Activated T-helper 17 cell treated with anti-CD3 and anti-CD28 coated beads, Interleukin-2, amount 50 U/mL, for 72 hours (primary cell): ENCODE measurements around the gene FADS1. TPM values are rescaled to one million over a fixed set of nuclear protein-coding genes. Genes with fewer than 3 reads are reported as not detected.

Experiments used
- ATAC-seq: fragments of 150-1000 bp; cut with Tn5 transposase; replicated peaks from 2 replicates; pipeline ENCODE4 v1.10.0; 2021; ENCODE audit warnings: mild to moderate bottlenecking, moderate library complexity
- H3K27ac Mint-ChIP-seq: one replicate; pipeline ENCODE4 v1.8.0; 2022; ENCODE audit warnings: mixed read lengths
- H3K27me3 Mint-ChIP-seq: one replicate; pipeline ENCODE4 v1.8.0; 2022; ENCODE audit warnings: mixed read lengths
- H3K36me3 Mint-ChIP-seq: one replicate; pipeline ENCODE4 v1.8.0; 2022; ENCODE audit warnings: low read depth, mild to moderate bottlenecking, mixed read lengths
- H3K4me1 Mint-ChIP-seq: one replicate; pipeline ENCODE4 v1.8.0; 2022; ENCODE audit warnings: mixed read lengths
- H3K4me3 Mint-ChIP-seq: one replicate; pipeline ENCODE4 v1.8.0; 2022; ENCODE audit warnings: mild to moderate bottlenecking, mixed read lengths
- H3K9me3 Mint-ChIP-seq: one replicate; pipeline ENCODE4 v1.8.0; 2022; ENCODE audit warnings: mixed read lengths
- total RNA-seq, 2 donors: library from RNA; stranded (reverse); gene quantifications; one replicate each; pipeline ENCODE4 v1.2.3, GENCODE V29; 2022

FADS1 gene
- total RNA-seq, 2 donors from 2014 or later = 5.6 to 22.9 TPM

- Mint-ChIP-seq H3K27me3 (peaks cover 3% of the 10 kb centered on the region), H3K9me3 (no peaks in the 10 kb centered on the region), H3K27ac (no peak overlapping the region), H3K36me3 (peaks cover 8% of the 10 kb centered on the region), H3K4me3 (peak overlapping the region; percentile 91), H3K4me1 (no peaks in the 10 kb centered on the region)
- ATAC-seq = no peak
Observed at GRCh38 chr11:61817471-61818202, 834 bp upstream of the FADS1 start.

- Mint-ChIP-seq H3K27me3 (peaks cover 3% of the 10 kb centered on the region), H3K4me3 (peak overlapping the region; percentile 91), H3K4me1 (no peaks in the 10 kb centered on the region), H3K27ac (peak overlapping the region; percentile 74), H3K36me3 (peaks cover 14% of the 10 kb centered on the region), H3K9me3 (no peaks in the 10 kb centered on the region)
- peak; percentile 55 for ATAC-seq
Observed at GRCh38 chr11:61815790-61816735, 740 bp downstream of the FADS1 start.

GRCh38 chr11:61814958-61815789 lies 1.6 kb downstream of the FADS1 start:
- ATAC-seq = peak; percentile 73
- Mint-ChIP-seq H3K4me1 (no peaks in the 10 kb centered on the region), H3K27ac (peak overlapping the region; percentile 74), H3K36me3 (peaks cover 21% of the 10 kb centered on the region), H3K27me3 (peaks cover 3% of the 10 kb centered on the region), H3K4me3 (peak overlapping the region; percentile 91), H3K9me3 (no peaks in the 10 kb centered on the region)

- Mint-ChIP-seq H3K4me3 (peak overlapping the region; percentile 91), H3K27ac (peak overlapping the region; percentile 74), H3K36me3 (peaks cover 29% of the 10 kb centered on the region), H3K4me1 (no peaks in the 10 kb centered on the region), H3K9me3 (no peaks in the 10 kb centered on the region), H3K27me3 (peaks cover 3% of the 10 kb centered on the region)
- no peak for ATAC-seq
Observed at GRCh38 chr11:61814247-61814957, 2.4 kb downstream of the FADS1 start.

- ATAC-seq = no peak
- no peaks in the 10 kb centered on the region for H3K9me3 Mint-ChIP-seq
- no peak overlapping the region for H3K4me3 Mint-ChIP-seq
- H3K27me3 Mint-ChIP-seq = peaks cover 3% of the 10 kb centered on the region
- H3K4me1 Mint-ChIP-seq = no peaks in the 10 kb centered on the region
- no peak overlapping the region for H3K27ac Mint-ChIP-seq
- H3K36me3 Mint-ChIP-seq = peaks cover 39% of the 10 kb centered on the region
Observed at GRCh38 chr11:61812736-61813411, 3.9 kb downstream of the FADS1 start.

- H3K27ac Mint-ChIP-seq = no peak overlapping the region
- no peak overlapping the region for H3K4me3 Mint-ChIP-seq
- peaks cover 3% of the 10 kb centered on the region for H3K27me3 Mint-ChIP-seq
- H3K9me3 Mint-ChIP-seq = no peaks in the 10 kb centered on the region
- ATAC-seq = no peak
- no peaks in the 10 kb centered on the region for H3K4me1 Mint-ChIP-seq
- H3K36me3 Mint-ChIP-seq = peaks cover 47% of the 10 kb centered on the region
Observed at GRCh38 chr11:61811831-61812230, 5.0 kb downstream of the FADS1 start.

- H3K4me1 Mint-ChIP-seq = no peaks in the 10 kb centered on the region
- H3K4me3 Mint-ChIP-seq = no peak overlapping the region
- H3K27me3 Mint-ChIP-seq = peaks cover 3% of the 10 kb centered on the region
- ATAC-seq = no peak
- peaks cover 48% of the 10 kb centered on the region for H3K36me3 Mint-ChIP-seq
- no peak overlapping the region for H3K27ac Mint-ChIP-seq
- no peaks in the 10 kb centered on the region for H3K9me3 Mint-ChIP-seq
Observed at GRCh38 chr11:61810671-61811175, 6.1 kb downstream of the FADS1 start.

GRCh38 chr11:61806785-61807184 lies 10.0 kb downstream of the FADS1 start:
- peaks cover 62% of the 10 kb centered on the region for H3K36me3 Mint-ChIP-seq
- no peak overlapping the region for H3K27ac Mint-ChIP-seq
- no peaks in the 10 kb centered on the region for H3K4me1 Mint-ChIP-seq
- no peaks in the 10 kb centered on the region for H3K9me3 Mint-ChIP-seq
- ATAC-seq = no peak
- H3K4me3 Mint-ChIP-seq = no peak overlapping the region
- H3K27me3 Mint-ChIP-seq = no peaks in the 10 kb centered on the region

GRCh38 chr11:61805146-61805545 lies 11.7 kb downstream of the FADS1 start:
- Mint-ChIP-seq H3K4me3 (no peak overlapping the region), H3K27me3 (no peaks in the 10 kb centered on the region), H3K4me1 (peaks cover 4% of the 10 kb centered on the region), H3K9me3 (no peaks in the 10 kb centered on the region), H3K36me3 (peaks cover 60% of the 10 kb centered on the region), H3K27ac (no peak overlapping the region)
- ATAC-seq = no peak

GRCh38 chr11:61803889-61804647 lies 12.7 kb downstream of the FADS1 start:
- Mint-ChIP-seq H3K36me3 (peaks cover 57% of the 10 kb centered on the region), H3K9me3 (no peaks in the 10 kb centered on the region), H3K27ac (no peak overlapping the region), H3K4me3 (no peak overlapping the region), H3K27me3 (no peaks in the 10 kb centered on the region), H3K4me1 (peaks cover 4% of the 10 kb centered on the region)
- no peak for ATAC-seq

- Mint-ChIP-seq H3K4me3 (no peak overlapping the region), H3K27ac (no peak overlapping the region), H3K27me3 (no peaks in the 10 kb centered on the region), H3K4me1 (peaks cover 4% of the 10 kb centered on the region), H3K36me3 (peaks cover 65% of the 10 kb centered on the region), H3K9me3 (no peaks in the 10 kb centered on the region)
- no peak for ATAC-seq
Observed at GRCh38 chr11:61802605-61803004, 14.2 kb downstream of the FADS1 start.

GRCh38 chr11:61800331-61801281 lies 16.2 kb downstream of the FADS1 start:
- Mint-ChIP-seq H3K4me1 (peaks cover 10% of the 10 kb centered on the region), H3K4me3 (no peak overlapping the region), H3K9me3 (no peaks in the 10 kb centered on the region), H3K27me3 (no peaks in the 10 kb centered on the region), H3K36me3 (peaks cover 75% of the 10 kb centered on the region), H3K27ac (peak overlapping the region; percentile 22)
- ATAC-seq = no peak
